K562 (cell line): ENCODE data around the gene NUP43. TPM values are rescaled to one million over a fixed set of nuclear protein-coding genes. Genes with fewer than 3 reads are reported as not detected.

Experiments used
- HIVEP1 ChIP-seq: fragments of 250-450 bp; sonication (Bioruptor Pico); IDR thresholded peaks from 2 replicates; pipeline ENCODE4 v1.4.0; 2020; ENCODE audit warnings: mild to moderate bottlenecking
- HNRNPLL ChIP-seq: fragments of 200-400 bp; formaldehyde crosslinking; IDR thresholded peaks from 2 replicates; pipeline ENCODE4 v1.6.1; 2017; ENCODE audit warnings: low read length, low read depth, mild to moderate bottlenecking; ENCODE audit not compliant: poor library complexity, severe bottlenecking
- MEF2A ChIP-seq: IDR thresholded peaks from 2 replicates; pipeline ENCODE4 v1.6.1; 2011; ENCODE audit warnings: low read depth, mild to moderate bottlenecking, low read length, moderate library complexity; ENCODE audit not compliant: control insufficient read depth
- MTF1 ChIP-seq: fragments of 250-450 bp; sonication (Bioruptor Pico); IDR thresholded peaks from 2 replicates; pipeline ENCODE4 v1.9.0; 2021; ENCODE audit warnings: moderate library complexity, mild to moderate bottlenecking, inconsistent platforms, borderline replicate concordance
- NFIC ChIP-seq: fragments of 450-650 bp; IDR thresholded peaks from 2 replicates; pipeline ENCODE4 v1.6.1; 2017; ENCODE audit warnings: mild to moderate bottlenecking, inconsistent platforms
- SAP30 ChIP-seq: fragments of 200-600 bp; sonication (generic); IDR thresholded peaks from 2 replicates; pipeline ENCODE4 v1.6.1; 2012; ENCODE audit warnings: borderline replicate concordance, low read depth, mild to moderate bottlenecking, moderate library complexity, low read length, control low read depth, inconsistent platforms; ENCODE audit not compliant: insufficient read depth, poor library complexity, severe bottlenecking
- YBX1 ChIP-seq: fragments of 450-650 bp; IDR thresholded peaks from 2 replicates; pipeline ENCODE4 v1.7.1; 2016; ENCODE audit warnings: mild to moderate bottlenecking
- ZNF75A ChIP-seq: fragments of 450-650 bp; formaldehyde crosslinking; IDR thresholded peaks from 2 replicates; pipeline ENCODE4 v1.4.0; 2020; ENCODE audit warnings: mild to moderate bottlenecking
- polyA plus RNA-seq, 8 experiments: library from polyadenylated mRNA; depleted of rRNA in 4 of 8; stranded (reverse) in 5 of 8; unstranded in 3 of 8; fragments of >200 nt; fragmentation: Nextera tagmentation in 2 of 8; fragmentation: Illumina TruSeq in 1 of 8; extraction: Ambion mirVana in 2 of 8; extraction: Trizol in 1 of 8; gene quantifications; 2 replicates each; pipeline versions ENCODE4 v1.2.1 to v1.2.3, GENCODE V29; 2011 to 2014; ENCODE audit warnings: inconsistent platforms in 1 of 8, missing spikeins in 1 of 8
- total RNA-seq, 7 experiments: library from RNA; depleted of rRNA in 6 of 7; stranded (reverse); fragments of >200 nt in 6 of 7; fragmentation: Illumina TruSeq in 2 of 7; extraction: Trizol in 2 of 7; gene quantifications; 2 replicates each; pipeline versions ENCODE4 v1.2.1 to v1.2.3, GENCODE V29; 2011 to 2021; ENCODE audit warnings: low replicate concordance in 1 of 7
- TF ChIP-seq, protein P1 (sequence below): fragments of 250-450 bp; sonication (Bioruptor Pico); IDR thresholded peaks from 2 replicates; pipeline ENCODE4 v1.8.0; 2022; ENCODE audit warnings: moderate library complexity, mild to moderate bottlenecking, inconsistent platforms
- TF ChIP-seq, protein P2 (sequence below), 2 experiments: fragments of 450-650 bp in 1 of 2; sonication (generic) in 1 of 2; formaldehyde crosslinking in 1 of 2; IDR thresholded peaks; 2 replicates each; pipeline versions ENCODE4 v1.7.1 to v1.9.0; 2016 to 2022; ENCODE audit warnings: inconsistent platforms in 1 of 2, mild to moderate bottlenecking in 1 of 2, missing genetic modification reagents in 1 of 2
- TF ChIP-seq, protein P3 (sequence below): fragments of 250-450 bp; sonication (Bioruptor Pico); IDR thresholded peaks from 2 replicates; pipeline ENCODE4 v1.4.0; 2020

NUP43 gene
- total and polyA plus RNA-seq, 9 of the 15 experiments (the other 6 are each of a cell fraction or from before 2014, with no cell fraction given), result 28.9 to 136 (median 67.4) TPM

GRCh38 chr6:149728499-149729234 is 17.7 kb downstream of the NUP43 start (continued):
- TF ChIP-seq, protein P1, sequence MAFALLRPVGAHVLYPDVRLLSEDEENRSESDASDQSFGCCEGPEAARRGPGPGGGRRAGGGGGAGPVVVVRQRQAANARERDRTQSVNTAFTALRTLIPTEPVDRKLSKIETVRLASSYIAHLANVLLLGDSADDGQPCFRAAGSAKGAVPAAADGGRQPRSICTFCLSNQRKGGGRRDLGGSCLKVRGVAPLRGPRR (CRISPR knock-in tag), result peak; percentile 26; the same call in 1 of the 2 replicates
- TF ChIP-seq ZNF75A (CRISPR knock-in tag) (no peak), MEF2A (0 out of 2 replicates have a peak, but pooled peaks have one; percentile 17), HNRNPLL (no peak), MTF1 (CRISPR knock-in tag) (no peak), HIVEP1 (CRISPR knock-in tag) (no peak), SAP30 (no peak), YBX1 (no peak), NFIC (peak; percentile 89)
- TF ChIP-seq, protein P2, sequence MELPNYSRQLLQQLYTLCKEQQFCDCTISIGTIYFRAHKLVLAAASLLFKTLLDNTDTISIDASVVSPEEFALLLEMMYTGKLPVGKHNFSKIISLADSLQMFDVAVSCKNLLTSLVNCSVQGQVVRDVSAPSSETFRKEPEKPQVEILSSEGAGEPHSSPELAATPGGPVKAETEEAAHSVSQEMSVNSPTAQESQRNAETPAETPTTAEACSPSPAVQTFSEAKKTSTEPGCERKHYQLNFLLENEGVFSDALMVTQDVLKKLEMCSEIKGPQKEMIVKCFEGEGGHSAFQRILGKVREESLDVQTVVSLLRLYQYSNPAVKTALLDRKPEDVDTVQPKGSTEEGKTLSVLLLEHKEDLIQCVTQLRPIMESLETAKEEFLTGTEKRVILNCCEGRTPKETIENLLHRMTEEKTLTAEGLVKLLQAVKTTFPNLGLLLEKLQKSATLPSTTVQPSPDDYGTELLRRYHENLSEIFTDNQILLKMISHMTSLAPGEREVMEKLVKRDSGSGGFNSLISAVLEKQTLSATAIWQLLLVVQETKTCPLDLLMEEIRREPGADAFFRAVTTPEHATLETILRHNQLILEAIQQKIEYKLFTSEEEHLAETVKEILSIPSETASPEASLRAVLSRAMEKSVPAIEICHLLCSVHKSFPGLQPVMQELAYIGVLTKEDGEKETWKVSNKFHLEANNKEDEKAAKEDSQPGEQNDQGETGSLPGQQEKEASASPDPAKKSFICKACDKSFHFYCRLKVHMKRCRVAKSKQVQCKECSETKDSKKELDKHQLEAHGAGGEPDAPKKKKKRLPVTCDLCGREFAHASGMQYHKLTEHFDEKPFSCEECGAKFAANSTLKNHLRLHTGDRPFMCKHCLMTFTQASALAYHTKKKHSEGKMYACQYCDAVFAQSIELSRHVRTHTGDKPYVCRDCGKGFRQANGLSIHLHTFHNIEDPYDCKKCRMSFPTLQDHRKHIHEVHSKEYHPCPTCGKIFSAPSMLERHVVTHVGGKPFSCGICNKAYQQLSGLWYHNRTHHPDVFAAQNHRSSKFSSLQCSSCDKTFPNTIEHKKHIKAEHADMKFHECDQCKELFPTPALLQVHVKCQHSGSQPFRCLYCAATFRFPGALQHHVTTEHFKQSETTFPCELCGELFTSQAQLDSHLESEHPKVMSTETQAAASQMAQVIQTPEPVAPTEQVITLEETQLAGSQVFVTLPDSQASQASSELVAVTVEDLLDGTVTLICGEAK (IDR thresholded peaks at IDR 0.05), result no peak
- TF ChIP-seq, protein P2 (CRISPR knock-in tag; IDR thresholded peaks at IDR 0.05), result no peak
- TF ChIP-seq, protein P3, sequence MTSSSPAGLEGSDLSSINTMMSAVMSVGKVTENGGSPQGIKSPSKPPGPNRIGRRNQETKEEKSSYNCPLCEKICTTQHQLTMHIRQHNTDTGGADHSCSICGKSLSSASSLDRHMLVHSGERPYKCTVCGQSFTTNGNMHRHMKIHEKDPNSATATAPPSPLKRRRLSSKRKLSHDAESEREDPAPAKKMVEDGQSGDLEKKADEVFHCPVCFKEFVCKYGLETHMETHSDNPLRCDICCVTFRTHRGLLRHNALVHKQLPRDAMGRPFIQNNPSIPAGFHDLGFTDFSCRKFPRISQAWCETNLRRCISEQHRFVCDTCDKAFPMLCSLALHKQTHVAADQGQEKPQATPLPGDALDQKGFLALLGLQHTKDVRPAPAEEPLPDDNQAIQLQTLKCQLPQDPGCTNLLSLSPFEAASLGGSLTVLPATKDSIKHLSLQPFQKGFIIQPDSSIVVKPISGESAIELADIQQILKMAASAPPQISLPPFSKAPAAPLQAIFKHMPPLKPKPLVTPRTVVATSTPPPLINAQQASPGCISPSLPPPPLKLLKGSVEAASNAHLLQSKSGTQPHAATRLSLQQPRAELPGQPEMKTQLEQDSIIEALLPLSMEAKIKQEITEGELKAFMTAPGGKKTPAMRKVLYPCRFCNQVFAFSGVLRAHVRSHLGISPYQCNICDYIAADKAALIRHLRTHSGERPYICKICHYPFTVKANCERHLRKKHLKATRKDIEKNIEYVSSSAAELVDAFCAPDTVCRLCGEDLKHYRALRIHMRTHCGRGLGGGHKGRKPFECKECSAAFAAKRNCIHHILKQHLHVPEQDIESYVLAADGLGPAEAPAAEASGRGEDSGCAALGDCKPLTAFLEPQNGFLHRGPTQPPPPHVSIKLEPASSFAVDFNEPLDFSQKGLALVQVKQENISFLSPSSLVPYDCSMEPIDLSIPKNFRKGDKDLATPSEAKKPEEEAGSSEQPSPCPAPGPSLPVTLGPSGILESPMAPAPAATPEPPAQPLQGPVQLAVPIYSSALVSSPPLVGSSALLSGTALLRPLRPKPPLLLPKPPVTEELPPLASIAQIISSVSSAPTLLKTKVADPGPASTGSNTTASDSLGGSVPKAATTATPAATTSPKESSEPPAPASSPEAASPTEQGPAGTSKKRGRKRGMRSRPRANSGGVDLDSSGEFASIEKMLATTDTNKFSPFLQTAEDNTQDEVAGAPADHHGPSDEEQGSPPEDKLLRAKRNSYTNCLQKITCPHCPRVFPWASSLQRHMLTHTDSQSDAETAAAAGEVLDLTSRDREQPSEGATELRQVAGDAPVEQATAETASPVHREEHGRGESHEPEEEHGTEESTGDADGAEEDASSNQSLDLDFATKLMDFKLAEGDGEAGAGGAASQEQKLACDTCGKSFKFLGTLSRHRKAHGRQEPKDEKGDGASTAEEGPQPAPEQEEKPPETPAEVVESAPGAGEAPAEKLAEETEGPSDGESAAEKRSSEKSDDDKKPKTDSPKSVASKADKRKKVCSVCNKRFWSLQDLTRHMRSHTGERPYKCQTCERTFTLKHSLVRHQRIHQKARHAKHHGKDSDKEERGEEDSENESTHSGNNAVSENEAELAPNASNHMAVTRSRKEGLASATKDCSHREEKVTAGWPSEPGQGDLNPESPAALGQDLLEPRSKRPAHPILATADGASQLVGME (CRISPR knock-in tag), result 0 out of 2 replicates have a peak, but pooled peaks have one; percentile 31
